Transverse colon (tissue), 4 donors: ENCODE measurements around the gene VSX1.

Experiments
- EP300 ChIP-seq: sonication (generic); formaldehyde crosslinking; IDR thresholded peaks from one replicate; pipeline ENCODE4 v1.6.1; 2017; ENCODE audit warnings: antibody characterized with exemption, low read depth
- POLR2A ChIP-seq: fragments of 450-650 bp; IDR thresholded peaks from one replicate; pipeline ENCODE4 v1.6.1; 2016; ENCODE audit warnings: antibody characterized with exemption, mild to moderate bottlenecking, moderate library complexity
- POLR2AphosphoS5 ChIP-seq, 3 donors: sonication (generic); formaldehyde crosslinking; IDR thresholded peaks; one replicate each; pipeline ENCODE4 v1.6.1; 2016; ENCODE audit warnings: antibody characterized with exemption in 3 of 3
- TF ChIP-seq, protein P1 (sequence below), 5 experiments: fragments of 200-600 bp in 3 of 5; fragments of 450-650 bp in 2 of 5; sonication (generic) in 3 of 5; IDR thresholded peaks; 1 replicate in 2 of 5; 2 replicates in 3 of 5; pipeline ENCODE4 v1.5.1; 2016 to 2017; ENCODE audit warnings: antibody characterized with exemption in 5 of 5, inconsistent platforms in 3 of 5, mild to moderate bottlenecking in 2 of 5, moderate library complexity in 1 of 5

GRCh38 chr20:25120920-25121319 is 39.0 kb upstream of the VSX1 start:
- TF ChIP-seq, protein P1, sequence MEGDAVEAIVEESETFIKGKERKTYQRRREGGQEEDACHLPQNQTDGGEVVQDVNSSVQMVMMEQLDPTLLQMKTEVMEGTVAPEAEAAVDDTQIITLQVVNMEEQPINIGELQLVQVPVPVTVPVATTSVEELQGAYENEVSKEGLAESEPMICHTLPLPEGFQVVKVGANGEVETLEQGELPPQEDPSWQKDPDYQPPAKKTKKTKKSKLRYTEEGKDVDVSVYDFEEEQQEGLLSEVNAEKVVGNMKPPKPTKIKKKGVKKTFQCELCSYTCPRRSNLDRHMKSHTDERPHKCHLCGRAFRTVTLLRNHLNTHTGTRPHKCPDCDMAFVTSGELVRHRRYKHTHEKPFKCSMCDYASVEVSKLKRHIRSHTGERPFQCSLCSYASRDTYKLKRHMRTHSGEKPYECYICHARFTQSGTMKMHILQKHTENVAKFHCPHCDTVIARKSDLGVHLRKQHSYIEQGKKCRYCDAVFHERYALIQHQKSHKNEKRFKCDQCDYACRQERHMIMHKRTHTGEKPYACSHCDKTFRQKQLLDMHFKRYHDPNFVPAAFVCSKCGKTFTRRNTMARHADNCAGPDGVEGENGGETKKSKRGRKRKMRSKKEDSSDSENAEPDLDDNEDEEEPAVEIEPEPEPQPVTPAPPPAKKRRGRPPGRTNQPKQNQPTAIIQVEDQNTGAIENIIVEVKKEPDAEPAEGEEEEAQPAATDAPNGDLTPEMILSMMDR (IDR thresholded peaks at IDR 0.05): no peak
- TF ChIP-seq POLR2A: no peak
- no peak for TF ChIP-seq EP300
- no peak for TF ChIP-seq POLR2AphosphoS5 (IDR thresholded peaks at IDR 0.05)
